Inflammatory macrophage (primary cell): ENCODE results near the gene TCFL5.

Experiments used
- DNase-seq, 2 donors: peaks; one replicate each; pipeline ENCODE4 v3.0.0-alpha.2; 2020 to 2022

The TCFL5 gene

GRCh38 chr20:62794007-62794724, 67.5 kb downstream of the TCFL5 start:
- DNase-seq, result peak; percentile 97 to 98

- DNase-seq, result no peak
Observed at GRCh38 chr20:62793757-62794006, 67.9 kb downstream of the TCFL5 start.

- no peak for DNase-seq
Observed at GRCh38 chr20:62792940-62793756, 68.5 kb downstream of the TCFL5 start.

- DNase-seq, result no peak
Observed at GRCh38 chr20:62792182-62792939, 69.3 kb downstream of the TCFL5 start.

- peak; percentile 90 for DNase-seq
Observed at GRCh38 chr20:62791301-62792181, 70.1 kb downstream of the TCFL5 start.
